H1 (cell line): ENCODE measurements around the gene DRAM2. TPM values are rescaled to one million over a fixed set of nuclear protein-coding genes. Genes with fewer than 3 reads are reported as not detected.

Experiments used
- CTCF ChIA-PET: fragments of 300-600 bp; sonication (Branson Sonifier 250); formaldehyde crosslinking; loops from one replicate; lab custom pipeline; 2021; ENCODE audit not compliant: partially characterized antibody; lab: Charles Lee
- POLR2A ChIA-PET: fragments of 300-600 bp; sonication (Branson Sonifier 250); formaldehyde crosslinking; loops from one replicate; lab custom pipeline; 2021; ENCODE audit warnings: inconsistent platforms; ENCODE audit not compliant: partially characterized antibody; lab: Charles Lee
- DNase-seq, 2 experiments: peaks; one replicate each; pipeline versions ENCODE4 v3.0.0 to v3.0.0-alpha.2; 2010 to 2022; ENCODE audit warnings: low spot score in 2 of 2, low read depth in 1 of 2, mixed read lengths in 1 of 2
- FAIRE-seq: peaks from 2 replicates; lab custom pipeline; 2011; peaks lifted over from hg19 to GRCh38; lab: Jason Lieb, UNC
- H2AFZ ChIP-seq: 2 replicates; pipeline ENCODE4 v1.8.1; 2012; ENCODE audit warnings: low read length, inconsistent platforms
- H2AK5ac ChIP-seq: 2 replicates; pipeline ENCODE4 v1.6.1; 2013; ENCODE audit warnings: low read depth, low read length
- H2BK120ac ChIP-seq: replicated peaks from 2 replicates; pipeline ENCODE3; 2013; ENCODE audit warnings: low read depth, low read length, inconsistent platforms
- H2BK12ac ChIP-seq: 2 replicates; pipeline ENCODE4 v1.6.1; 2013; ENCODE audit warnings: low read depth, low read length
- H2BK15ac ChIP-seq: 2 replicates; pipeline ENCODE4 v1.6.1; 2013; ENCODE audit warnings: low read length
- H2BK20ac ChIP-seq: 2 replicates; pipeline ENCODE4 v1.6.1; 2013; ENCODE audit warnings: low read length
- H2BK5ac ChIP-seq: 2 replicates; pipeline ENCODE4 v1.6.1; 2013; ENCODE audit warnings: low read depth, low read length
- H3K14ac ChIP-seq: 2 replicates; pipeline ENCODE4 v1.6.1; 2013; ENCODE audit warnings: inconsistent platforms; ENCODE audit not compliant: insufficient read length
- H3K18ac ChIP-seq: 2 replicates; pipeline ENCODE4 v1.6.1; 2013; ENCODE audit warnings: low read length; ENCODE audit errors: extremely low read depth
- H3K23ac ChIP-seq: 2 replicates; pipeline ENCODE4 v1.6.1; 2013; ENCODE audit warnings: inconsistent platforms; ENCODE audit not compliant: insufficient read length
- H3K23me2 ChIP-seq: 2 replicates; pipeline ENCODE4 v1.6.1; 2013; ENCODE audit warnings: low read depth, low read length
- H3K27ac ChIP-seq: 2 replicates; pipeline ENCODE4 v1.6.1; 2011; ENCODE audit warnings: low read depth, low read length, inconsistent platforms
- H3K27me3 ChIP-seq, 4 experiments: replicated peaks in 1 of 4; 1 replicate in 1 of 4; 2 replicates in 3 of 4; pipeline versions ENCODE4 v1.6.1 to v1.8.1; 2011 to 2013; ENCODE audit warnings: low read length in 3 of 4, mild to moderate bottlenecking in 3 of 4, inconsistent platforms in 2 of 4, mixed read lengths in 2 of 4, moderate library complexity in 1 of 4; ENCODE audit not compliant: control insufficient read depth in 3 of 4, insufficient read depth in 3 of 4; ENCODE audit errors: extremely low read depth in 1 of 4
- H3K36me3 ChIP-seq, 4 experiments: 2 replicates each; pipeline versions ENCODE4 v1.6.1 to v1.8.1; 2011 to 2013; ENCODE audit warnings: mild to moderate bottlenecking in 4 of 4, low read length in 3 of 4, moderate library complexity in 2 of 4, control low read depth in 1 of 4, inconsistent platforms in 1 of 4; ENCODE audit not compliant: insufficient read depth in 4 of 4, control insufficient read depth in 2 of 4
- H3K4ac ChIP-seq: replicated peaks from 2 replicates; pipeline ENCODE3; 2013; ENCODE audit warnings: low read length, low read depth, mixed read lengths, inconsistent platforms; ENCODE audit not compliant: insufficient read length
- H3K4me1 ChIP-seq, 4 experiments: replicated peaks in 1 of 4; 1 replicate in 1 of 4; 2 replicates in 3 of 4; pipeline versions ENCODE4 v1.6.1 to v1.8.1; 2011 to 2013; ENCODE audit warnings: low read length in 3 of 4, inconsistent platforms in 2 of 4, mixed read lengths in 1 of 4; ENCODE audit not compliant: insufficient read depth in 4 of 4, control insufficient read depth in 3 of 4
- H3K4me2 ChIP-seq, 2 experiments: 2 replicates each; pipeline versions ENCODE4 v1.6.1 to v1.8.1; 2011 to 2013; ENCODE audit warnings: low read depth in 2 of 2, low read length in 2 of 2, control low read depth in 1 of 2, inconsistent platforms in 1 of 2, mild to moderate bottlenecking in 1 of 2; ENCODE audit not compliant: insufficient read depth in 1 of 2
- H3K4me3 ChIP-seq, 4 experiments: fragments of 200-600, 300-600 bp in 1 of 4; sonication (generic), shearing (Covaris generic), sonication (Bioruptor Twin) in 1 of 4; 2 replicates each; pipeline versions ENCODE4 v1.5.1 to v1.8.1; 2011 to 2016; ENCODE audit warnings: low read length in 4 of 4, low read depth in 3 of 4, control low read depth in 2 of 4, inconsistent platforms in 2 of 4, mild to moderate bottlenecking in 2 of 4, mixed read lengths in 1 of 4, moderate library complexity in 1 of 4; ENCODE audit not compliant: insufficient read depth in 2 of 4; ENCODE audit errors: extremely low read depth in 1 of 4
- H3K56ac ChIP-seq: replicated peaks from 2 replicates; pipeline ENCODE3; 2013; ENCODE audit warnings: low read depth, mild to moderate bottlenecking, mixed read lengths, low read length, inconsistent platforms; ENCODE audit not compliant: insufficient read length
- H3K79me1 ChIP-seq: 2 replicates; pipeline ENCODE4 v1.6.1; 2013; ENCODE audit warnings: low read depth, low read length, control low read depth
- H3K79me2 ChIP-seq, 2 experiments: 2 replicates each; pipeline versions ENCODE4 v1.6.1 to v1.8.1; 2012 to 2013; ENCODE audit warnings: low read length in 2 of 2, mild to moderate bottlenecking in 2 of 2, inconsistent platforms in 1 of 2; ENCODE audit not compliant: insufficient read depth in 2 of 2, control insufficient read depth in 1 of 2
- H3K9ac ChIP-seq, 4 experiments: replicated peaks in 1 of 4; 1 replicate in 1 of 4; 2 replicates in 3 of 4; pipeline versions ENCODE4 v1.6.1 to v1.8.1; 2011 to 2013; ENCODE audit warnings: low read depth in 3 of 4, low read length in 3 of 4, control low read depth in 2 of 4, mild to moderate bottlenecking in 2 of 4, moderate library complexity in 2 of 4, inconsistent platforms in 1 of 4; ENCODE audit errors: extremely low read depth in 1 of 4
- H3K9me3 ChIP-seq, 2 experiments: 2 replicates each; pipeline versions ENCODE4 v1.6.1 to v1.8.1; 2012 to 2013; ENCODE audit warnings: mild to moderate bottlenecking in 2 of 2, moderate library complexity in 2 of 2, control low read depth in 1 of 2, inconsistent platforms in 1 of 2, low read depth in 1 of 2, low read length in 1 of 2, mixed read lengths in 1 of 2; ENCODE audit not compliant: insufficient read depth in 2 of 2
- H4K20me1 ChIP-seq, 2 experiments: replicated peaks in 1 of 2; 2 replicates each; pipeline versions ENCODE3 to v1.8.1; 2011 to 2013; ENCODE audit warnings: inconsistent platforms in 2 of 2, low read length in 2 of 2, mild to moderate bottlenecking in 1 of 2; ENCODE audit not compliant: insufficient read depth in 2 of 2, control insufficient read depth in 1 of 2
- H4K5ac ChIP-seq: 2 replicates; pipeline ENCODE4 v1.6.1; 2013; ENCODE audit warnings: low read length, low read depth, mixed read lengths, inconsistent platforms; ENCODE audit not compliant: insufficient read length
- H4K8ac ChIP-seq: 2 replicates; pipeline ENCODE4 v1.8.0; 2013; ENCODE audit warnings: mild to moderate bottlenecking, moderate library complexity, low read length, inconsistent platforms; ENCODE audit not compliant: insufficient read depth; ENCODE audit errors: extremely low read depth
- H4K91ac ChIP-seq: replicated peaks from 2 replicates; pipeline ENCODE3; 2013; ENCODE audit warnings: low read length, mixed read lengths, inconsistent platforms; ENCODE audit not compliant: insufficient read length
- ASH2L ChIP-seq: fragments of 200-600, 300-600 bp; sonication (generic); IDR thresholded peaks from one replicate; pipeline ENCODE4 v1.7.1; 2017; ENCODE audit warnings: low read length
- CBX5 ChIP-seq: fragments of 300-800, 300-1000 bp; sonication (generic); IDR thresholded peaks from 2 replicates; pipeline ENCODE4 v1.7.1; 2016; ENCODE audit warnings: antibody characterized with exemption, low read length, low read depth
- CBX8 ChIP-seq: fragments of 300-800, 300-1000 bp; sonication (generic); IDR thresholded peaks from 2 replicates; pipeline ENCODE4 v1.7.1; 2016; ENCODE audit warnings: low read depth, low read length, borderline replicate concordance
- CHD2 ChIP-seq: IDR thresholded peaks from 2 replicates; pipeline ENCODE4 v1.6.1; 2012; ENCODE audit warnings: low read length, improper control_type of control experiment
- EP300 ChIP-seq, 2 experiments: IDR thresholded peaks; 1 replicate in 1 of 2; 2 replicates in 1 of 2; pipeline ENCODE4 v1.6.1; 2011 to 2012; ENCODE audit warnings: low read depth in 2 of 2, low read length in 2 of 2, mild to moderate bottlenecking in 2 of 2, borderline replicate concordance in 1 of 2, inconsistent platforms in 1 of 2, moderate library complexity in 1 of 2
- FOSL1 ChIP-seq: IDR thresholded peaks from 2 replicates; pipeline ENCODE4 v1.6.1; 2011; ENCODE audit warnings: mild to moderate bottlenecking, low read depth, low read length, moderate library complexity; ENCODE audit not compliant: insufficient read depth
- GTF2F1 ChIP-seq: IDR thresholded peaks from 2 replicates; pipeline ENCODE4 v1.6.1; 2012; ENCODE audit warnings: low read depth, low read length, improper control_type of control experiment, borderline replicate concordance
- RXRA ChIP-seq: IDR thresholded peaks from 2 replicates; pipeline ENCODE4 v1.6.1; 2011; ENCODE audit warnings: low read depth, mild to moderate bottlenecking, low read length, moderate library complexity; ENCODE audit not compliant: insufficient read depth
- SIRT6 ChIP-seq: IDR thresholded peaks from one replicate; pipeline ENCODE4 v1.7.1; 2012; ENCODE audit warnings: low read length, inconsistent platforms
- polyA plus RNA-seq, 7 experiments: library from polyadenylated mRNA; depleted of rRNA in 3 of 7; stranded (reverse) in 5 of 7; unstranded in 2 of 7; fragments of >200 nt in 5 of 7; fragments of 200-250 nt in 2 of 7; gene quantifications; 1 replicate in 5 of 7; 2 replicates in 1 of 7; 4 replicates in 1 of 7; pipeline versions ENCODE4 v1.2.1 to v1.2.3, GENCODE V29; 2011 to 2013; ENCODE audit warnings: missing spikeins in 2 of 7, mixed read lengths in 2 of 7
- total RNA-seq: library from RNA; stranded (reverse); fragmentation: NEBNext Ultra II Directional; extraction: Animal tissue kit (Norgen Biotek cat#: 25700); gene quantifications from 2 replicates; pipeline ENCODE4 v1.2.1, GENCODE V29; 2021

The DRAM2 gene
- total and polyA plus RNA-seq, 2 of the 8 experiments (the other 6 are each of a cell fraction or from before 2014, with no cell fraction given) = 35.2 to 68.2 TPM

DNA sequence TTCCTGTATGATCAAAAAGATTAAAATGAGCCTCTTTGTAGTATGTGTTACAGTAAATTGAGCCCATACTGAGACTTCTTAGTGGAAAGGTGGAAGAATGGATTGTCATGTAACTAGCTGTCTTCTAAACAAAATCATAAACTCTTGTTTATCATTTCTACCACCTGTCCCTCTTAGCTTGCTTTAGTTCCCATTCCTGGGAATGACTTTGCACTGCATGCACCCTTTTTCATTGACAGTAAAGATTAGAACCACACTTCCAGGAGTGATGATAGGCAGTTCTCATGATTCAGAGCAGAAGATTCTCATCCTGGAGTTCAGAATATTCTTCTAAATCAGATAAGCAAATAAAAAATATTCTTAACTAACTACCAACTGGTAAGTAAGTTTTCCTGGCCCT, 32.6 kb upstream of the DRAM2 start:
- Histone ChIP-seq H3K23me2 (no peaks in the 10 kb centered on the region), H3K9ac (no peak overlapping the region), H2BK5ac (no peak overlapping the region), H2BK12ac (no peak overlapping the region), H3K4me2 (no peak overlapping the region), H3K23ac (no peak overlapping the region), H3K4me1 (no peaks in the 10 kb centered on the region), H4K91ac (no peak overlapping the region), H2BK20ac (no peak overlapping the region), H2AFZ (no peak overlapping the region), H3K79me1 (no peaks in the 10 kb centered on the region), H2BK120ac (no peak overlapping the region), H4K5ac (no peak overlapping the region), H2BK15ac (no peak overlapping the region), H3K27me3 (no peaks in the 10 kb centered on the region), H3K9me3 (no peaks in the 10 kb centered on the region), H4K20me1 (peaks cover 0 to 2% of the 10 kb centered on the region in 2 experiments), H3K36me3 (peaks cover 0 to 23% (median 4%) of the 10 kb centered on the region in 4 experiments; a peak in 3 of 8 replicates), H3K27ac (no peak overlapping the region), H2AK5ac (no peak overlapping the region), H3K4me3 (no peak overlapping the region), H3K18ac (no peak overlapping the region), H4K8ac (no peak overlapping the region), H3K4ac (no peak overlapping the region), H3K56ac (no peak overlapping the region), H3K14ac (no peak overlapping the region), H3K79me2 (no peaks in the 10 kb centered on the region)
- DNase-seq (no peak), FAIRE-seq (no peak)
- ChIA-PET POLR2A (no interaction called here), CTCF (no interaction called here)
- TF ChIP-seq CHD2 (no peak), ASH2L (no peak), FOSL1 (no peak), CBX5 (no peak), CBX8 (no peak), RXRA (no peak), SIRT6 (no peak), GTF2F1 (no peak), EP300 (IDR thresholded peaks at IDR 0.05; ENCODE audit: borderline replicate concordance in 1 of 2, low read depth in 2 of 2, low read length in 2 of 2) (no peak)
